GM23338 (cell line): Measurements from ENCODE around the gene IQSEC3.

ENCODE experiments used
- CREB1 ChIP-seq: fragments of 250-450 bp; sonication (Bioruptor Pico); IDR thresholded peaks from 2 replicates; pipeline ENCODE4 v1.5.0; 2020; ENCODE audit warnings: low read depth, mild to moderate bottlenecking, moderate library complexity
- EZH2 ChIP-seq: fragments of 200-600 bp; sonication (generic); IDR thresholded peaks from one replicate; pipeline ENCODE4 v1.8.0; 2017; ENCODE audit warnings: antibody characterized with exemption, mild to moderate bottlenecking, low read depth; ENCODE audit not compliant: unreplicated experiment
- EZH2phosphoT487 ChIP-seq: fragments of 200-600 bp; sonication (generic); IDR thresholded peaks from one replicate; pipeline ENCODE4 v1.8.1; 2018; ENCODE audit warnings: antibody characterized with exemption; ENCODE audit not compliant: unreplicated experiment
- JUNB ChIP-seq: IDR thresholded peaks from one replicate; pipeline ENCODE4 v1.6.1; 2016; ENCODE audit warnings: antibody characterized with exemption; ENCODE audit not compliant: unreplicated experiment
- NANOG ChIP-seq: IDR thresholded peaks from 2 replicates; pipeline ENCODE4 v1.6.1; 2016; ENCODE audit warnings: antibody characterized with exemption, borderline replicate concordance
- POLR2AphosphoS5 ChIP-seq: IDR thresholded peaks from 2 replicates; pipeline ENCODE4 v1.6.1; 2016; ENCODE audit warnings: antibody characterized with exemption, low read depth
- STAT1 ChIP-seq: IDR thresholded peaks from one replicate; pipeline ENCODE4 v1.6.1; 2016; ENCODE audit warnings: antibody characterized with exemption; ENCODE audit not compliant: unreplicated experiment
- ZNF114 ChIP-seq: fragments of 250-450 bp; sonication (Bioruptor Pico); IDR thresholded peaks from 2 replicates; pipeline ENCODE4 v1.5.0; 2020; ENCODE audit warnings: mild to moderate bottlenecking, moderate library complexity
- ZNF331 ChIP-seq: fragments of 250-450 bp; sonication (Bioruptor Pico); IDR thresholded peaks from 2 replicates; pipeline ENCODE4 v1.5.0; 2020; ENCODE audit warnings: low read depth, mild to moderate bottlenecking, moderate library complexity
- TF ChIP-seq, protein P1 (sequence below), 2 experiments: fragments of 200-600 bp in 1 of 2; sonication (generic) in 1 of 2; conservative IDR thresholded peaks; 2 replicates each; pipeline versions ENCODE4 v1.5.1 to v1.6.1; 2016 to 2017; ENCODE audit warnings: antibody characterized with exemption in 2 of 2, low read depth in 2 of 2, mild to moderate bottlenecking in 2 of 2, moderate library complexity in 1 of 2
- TF ChIP-seq, protein P2 (sequence below): IDR thresholded peaks from 2 replicates; pipeline ENCODE4 v1.6.1; 2016; ENCODE audit warnings: antibody characterized with exemption
- TF ChIP-seq, protein P3 (sequence below): IDR thresholded peaks from one replicate; pipeline ENCODE4 v1.6.1; 2018; ENCODE audit warnings: antibody characterized with exemption; ENCODE audit not compliant: unreplicated experiment

DNA sequence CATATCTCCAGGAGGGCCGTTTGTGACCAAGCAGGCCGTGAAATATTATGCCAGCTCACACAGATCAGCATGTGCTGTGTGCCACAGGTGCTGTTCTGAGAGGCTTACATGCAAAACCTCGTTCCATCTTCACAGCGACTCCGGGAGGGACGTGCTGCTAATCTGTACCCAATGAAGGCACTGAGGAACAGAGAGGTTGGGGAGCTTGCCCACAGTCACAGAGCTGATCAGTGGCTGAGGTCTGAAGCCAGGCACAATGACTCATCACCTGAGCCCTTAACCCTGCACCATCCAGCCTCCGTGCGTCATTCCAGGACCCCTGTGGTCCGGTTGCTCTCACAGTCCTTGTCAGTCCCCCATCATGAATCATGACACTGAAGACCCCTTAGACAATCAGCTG, 80.7 kb downstream of the IQSEC3 start:
- no peak for TF ChIP-seq NANOG
- TF ChIP-seq, protein P1, sequence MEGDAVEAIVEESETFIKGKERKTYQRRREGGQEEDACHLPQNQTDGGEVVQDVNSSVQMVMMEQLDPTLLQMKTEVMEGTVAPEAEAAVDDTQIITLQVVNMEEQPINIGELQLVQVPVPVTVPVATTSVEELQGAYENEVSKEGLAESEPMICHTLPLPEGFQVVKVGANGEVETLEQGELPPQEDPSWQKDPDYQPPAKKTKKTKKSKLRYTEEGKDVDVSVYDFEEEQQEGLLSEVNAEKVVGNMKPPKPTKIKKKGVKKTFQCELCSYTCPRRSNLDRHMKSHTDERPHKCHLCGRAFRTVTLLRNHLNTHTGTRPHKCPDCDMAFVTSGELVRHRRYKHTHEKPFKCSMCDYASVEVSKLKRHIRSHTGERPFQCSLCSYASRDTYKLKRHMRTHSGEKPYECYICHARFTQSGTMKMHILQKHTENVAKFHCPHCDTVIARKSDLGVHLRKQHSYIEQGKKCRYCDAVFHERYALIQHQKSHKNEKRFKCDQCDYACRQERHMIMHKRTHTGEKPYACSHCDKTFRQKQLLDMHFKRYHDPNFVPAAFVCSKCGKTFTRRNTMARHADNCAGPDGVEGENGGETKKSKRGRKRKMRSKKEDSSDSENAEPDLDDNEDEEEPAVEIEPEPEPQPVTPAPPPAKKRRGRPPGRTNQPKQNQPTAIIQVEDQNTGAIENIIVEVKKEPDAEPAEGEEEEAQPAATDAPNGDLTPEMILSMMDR (conservative IDR thresholded peaks at IDR 0.05; ENCODE audit: low read depth in 2 of 2), result no peak
- no peak for TF ChIP-seq POLR2AphosphoS5
- TF ChIP-seq EZH2, result no peak
- no peak for TF ChIP-seq CREB1 (CRISPR knock-in tag)
- TF ChIP-seq EZH2phosphoT487, result no peak
- no peak for TF ChIP-seq JUNB
- TF ChIP-seq, protein P2, sequence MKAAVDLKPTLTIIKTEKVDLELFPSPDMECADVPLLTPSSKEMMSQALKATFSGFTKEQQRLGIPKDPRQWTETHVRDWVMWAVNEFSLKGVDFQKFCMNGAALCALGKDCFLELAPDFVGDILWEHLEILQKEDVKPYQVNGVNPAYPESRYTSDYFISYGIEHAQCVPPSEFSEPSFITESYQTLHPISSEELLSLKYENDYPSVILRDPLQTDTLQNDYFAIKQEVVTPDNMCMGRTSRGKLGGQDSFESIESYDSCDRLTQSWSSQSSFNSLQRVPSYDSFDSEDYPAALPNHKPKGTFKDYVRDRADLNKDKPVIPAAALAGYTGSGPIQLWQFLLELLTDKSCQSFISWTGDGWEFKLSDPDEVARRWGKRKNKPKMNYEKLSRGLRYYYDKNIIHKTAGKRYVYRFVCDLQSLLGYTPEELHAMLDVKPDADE, result no peak
- TF ChIP-seq, protein P3, sequence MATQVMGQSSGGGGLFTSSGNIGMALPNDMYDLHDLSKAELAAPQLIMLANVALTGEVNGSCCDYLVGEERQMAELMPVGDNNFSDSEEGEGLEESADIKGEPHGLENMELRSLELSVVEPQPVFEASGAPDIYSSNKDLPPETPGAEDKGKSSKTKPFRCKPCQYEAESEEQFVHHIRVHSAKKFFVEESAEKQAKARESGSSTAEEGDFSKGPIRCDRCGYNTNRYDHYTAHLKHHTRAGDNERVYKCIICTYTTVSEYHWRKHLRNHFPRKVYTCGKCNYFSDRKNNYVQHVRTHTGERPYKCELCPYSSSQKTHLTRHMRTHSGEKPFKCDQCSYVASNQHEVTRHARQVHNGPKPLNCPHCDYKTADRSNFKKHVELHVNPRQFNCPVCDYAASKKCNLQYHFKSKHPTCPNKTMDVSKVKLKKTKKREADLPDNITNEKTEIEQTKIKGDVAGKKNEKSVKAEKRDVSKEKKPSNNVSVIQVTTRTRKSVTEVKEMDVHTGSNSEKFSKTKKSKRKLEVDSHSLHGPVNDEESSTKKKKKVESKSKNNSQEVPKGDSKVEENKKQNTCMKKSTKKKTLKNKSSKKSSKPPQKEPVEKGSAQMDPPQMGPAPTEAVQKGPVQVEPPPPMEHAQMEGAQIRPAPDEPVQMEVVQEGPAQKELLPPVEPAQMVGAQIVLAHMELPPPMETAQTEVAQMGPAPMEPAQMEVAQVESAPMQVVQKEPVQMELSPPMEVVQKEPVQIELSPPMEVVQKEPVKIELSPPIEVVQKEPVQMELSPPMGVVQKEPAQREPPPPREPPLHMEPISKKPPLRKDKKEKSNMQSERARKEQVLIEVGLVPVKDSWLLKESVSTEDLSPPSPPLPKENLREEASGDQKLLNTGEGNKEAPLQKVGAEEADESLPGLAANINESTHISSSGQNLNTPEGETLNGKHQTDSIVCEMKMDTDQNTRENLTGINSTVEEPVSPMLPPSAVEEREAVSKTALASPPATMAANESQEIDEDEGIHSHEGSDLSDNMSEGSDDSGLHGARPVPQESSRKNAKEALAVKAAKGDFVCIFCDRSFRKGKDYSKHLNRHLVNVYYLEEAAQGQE, result no peak
- no peak for TF ChIP-seq STAT1
- no peak for TF ChIP-seq ZNF114 (CRISPR knock-in tag)
- TF ChIP-seq ZNF331 (CRISPR knock-in tag), result no peak
